NK-92 treated with Interleukin-12 subunit alpha and Interleukin-12 subunit beta, amount 100 ng/mL, for 24 hours (cell line): ENCODE measurements around the gene CDC27.
"Not testable (repeated sequence)": the region's sequence is repeated elsewhere in the genome, so short reads cannot be mapped to it uniquely, and the experiment has no call there.

Experiments
- DNase-seq: peaks from one replicate; lab custom pipeline; 2025; lab: John Stamatoyannopoulos, UW

The CDC27 gene

GRCh38 chr17:47135235-47135634 lies 53.9 kb downstream of the CDC27 start:
- no peak for DNase-seq

GRCh38 chr17:47134354-47134753 lies 54.7 kb downstream of the CDC27 start:
- DNase-seq: not testable (repeated sequence)

GRCh38 chr17:47131761-47132160 lies 57.3 kb downstream of the CDC27 start:
- DNase-seq: no peak

GRCh38 chr17:47126835-47127234 lies 62.3 kb downstream of the CDC27 start:
- not testable (repeated sequence) for DNase-seq

GRCh38 chr17:47123262-47123661 lies 65.8 kb downstream of the CDC27 start:
- not testable (repeated sequence) for DNase-seq

GRCh38 chr17:47120521-47121095 lies 68.5 kb downstream of the CDC27 start:
- no peak for DNase-seq

- DNase-seq: no peak
Observed at GRCh38 chr17:47119746-47120520, 69.2 kb downstream of the CDC27 start.

GRCh38 chr17:47117386-47117785 lies 71.7 kb downstream of the CDC27 start:
- no peak for DNase-seq

GRCh38 chr17:47106130-47106529 lies 83.0 kb downstream of the CDC27 start:
- no peak for DNase-seq

GRCh38 chr17:47105246-47105645 lies 83.8 kb downstream of the CDC27 start:
- not testable (repeated sequence) for DNase-seq

GRCh38 chr17:47102914-47103313 lies 86.2 kb downstream of the CDC27 start:
- no peak for DNase-seq

GRCh38 chr17:47099987-47100711 lies 88.9 kb downstream of the CDC27 start:
- DNase-seq: peak; percentile 76

GRCh38 chr17:47099451-47099986 lies 89.6 kb downstream of the CDC27 start:
- DNase-seq: no peak

GRCh38 chr17:47096343-47096742 lies 92.8 kb downstream of the CDC27 start:
- no peak for DNase-seq

GRCh38 chr17:47095268-47095667 lies 93.8 kb downstream of the CDC27 start:
- no peak for DNase-seq

GRCh38 chr17:47087093-47087492 lies 102.0 kb downstream of the CDC27 start:
- DNase-seq: no peak

GRCh38 chr17:47085736-47086135 lies 103.4 kb downstream of the CDC27 start:
- no peak for DNase-seq

GRCh38 chr17:47078801-47079200 lies 110.3 kb downstream of the CDC27 start:
- DNase-seq: no peak

GRCh38 chr17:47077576-47077975 lies 111.5 kb downstream of the CDC27 start:
- no peak for DNase-seq

GRCh38 chr17:47076171-47076570 lies 112.9 kb downstream of the CDC27 start:
- no peak for DNase-seq

- DNase-seq: not testable (repeated sequence)
Observed at GRCh38 chr17:47074361-47074760, 114.7 kb downstream of the CDC27 start.

- DNase-seq: not testable (repeated sequence)
Observed at GRCh38 chr17:47073629-47074028, 115.5 kb downstream of the CDC27 start.

- DNase-seq: no peak
Observed at GRCh38 chr17:47072886-47073285, 116.2 kb downstream of the CDC27 start.
